HCT116 (cell line): Measurements from ENCODE around the gene GIMAP8. TPM values are rescaled to one million over a fixed set of nuclear protein-coding genes. Genes with fewer than 3 reads are reported as not detected.

Experiments
- ATAC-seq: fragments of 200-7000 bp; cut with Tn5 transposase; 2 replicates; pipeline ENCODE4 v1.9.1; 2020; ENCODE audit warnings: mild to moderate bottlenecking, moderate library complexity
- BruUV-seq: library from RNA; stranded (reverse); fragments of 400-500 nt; replicated peaks from 2 replicates; lab custom pipeline; 2021; lab: Mats Ljungman, UMichigan
- CTCF ChIA-PET: fragments of 300-600 bp; sonication (Branson Sonifier 250); formaldehyde crosslinking; loops from one replicate; lab custom pipeline; 2021; ENCODE audit warnings: antibody characterized with exemption; lab: Charles Lee
- POLR2A ChIA-PET: fragments of 300-600, 350-600 bp; sonication (Branson Sonifier 250); formaldehyde crosslinking; loops from one replicate; lab custom pipeline; 2021; ENCODE audit warnings: antibody characterized with exemption; lab: Charles Lee
- RAD21 ChIA-PET, 2 experiments: fragments of 300-600 bp; sonication (Branson Sonifier 250); formaldehyde crosslinking; loops; one replicate each; lab custom pipeline; 2023; ENCODE audit warnings: low total read pairs in 2 of 2; ENCODE audit not compliant: uncharacterized antibody in 2 of 2, unreplicated experiment in 2 of 2, low non-redundant PET in 1 of 2; lab: Charles Lee
- DNase-seq: peaks from one replicate; pipeline ENCODE4 v3.0.0-alpha.2; 2010; ENCODE audit warnings: low read depth, low spot score
- H2AFZ ChIP-seq: fragments of 200-600 bp; shearing (Covaris generic), sonication (generic); 2 replicates; pipeline ENCODE4 v1.6.1; 2017; ENCODE audit warnings: low read depth, mixed run types, mixed read lengths, antibody characterized with exemption, low read length; ENCODE audit not compliant: poor library complexity, severe bottlenecking
- H3K27ac ChIP-seq: 2 replicates; pipeline ENCODE4 v1.5.1; 2012; ENCODE audit warnings: low read depth, low read length
- H3K27me3 ChIP-seq: fragments of 200-600 bp; sonication (generic); 2 replicates; pipeline ENCODE4 v1.6.1; 2016; ENCODE audit warnings: mixed run types, low read length, mixed read lengths; ENCODE audit not compliant: insufficient read depth
- H3K36me3 ChIP-seq, 2 experiments: fragments of 200-500 bp in 1 of 2; fragments of 200-600 bp in 1 of 2; sonication (Bioruptor generic) in 1 of 2; sonication (generic) in 1 of 2; 2 replicates each; pipeline versions ENCODE4 v1.5.1 to v1.6.1; 2014 to 2016; ENCODE audit warnings: low read length in 2 of 2, inconsistent platforms in 1 of 2, mixed read lengths in 1 of 2, mixed run types in 1 of 2; ENCODE audit not compliant: insufficient read depth in 2 of 2, control insufficient read depth in 1 of 2
- H3K4me1 ChIP-seq, 2 experiments: fragments of 200-600 bp in 1 of 2; sonication (generic) in 1 of 2; 2 replicates each; pipeline versions ENCODE4 v1.5.1 to v1.6.1; 2012 to 2017; ENCODE audit warnings: low read length in 2 of 2, inconsistent platforms in 1 of 2, mild to moderate bottlenecking in 1 of 2, mixed read lengths in 1 of 2, mixed run types in 1 of 2, moderate library complexity in 1 of 2; ENCODE audit not compliant: insufficient read depth in 2 of 2, control insufficient read depth in 1 of 2
- H3K4me2 ChIP-seq: fragments of 200-600 bp; sonication (generic); 2 replicates; pipeline ENCODE4 v1.6.1; 2017; ENCODE audit warnings: mixed run types, low read length, mixed read lengths
- H3K4me3 ChIP-seq, 2 experiments: fragments of 200-600 bp in 1 of 2; sonication (generic) in 1 of 2; replicated peaks in 1 of 2; 2 replicates each; pipeline ENCODE4 v1.5.1; 2011 to 2016; ENCODE audit warnings: low read length in 2 of 2, control low read depth in 1 of 2, low read depth in 1 of 2, mild to moderate bottlenecking in 1 of 2, mixed read lengths in 1 of 2, mixed run types in 1 of 2
- H3K79me2 ChIP-seq: fragments of 200-600 bp; sonication (generic); 2 replicates; pipeline ENCODE4 v1.6.1; 2017; ENCODE audit warnings: mild to moderate bottlenecking, mixed run types, low read length, moderate library complexity, mixed read lengths; ENCODE audit not compliant: insufficient read depth
- H3K9ac ChIP-seq: fragments of 200-600 bp; sonication (generic); 2 replicates; pipeline ENCODE4 v1.6.1; 2016; ENCODE audit warnings: low read length, mixed read lengths
- H3K9me2 ChIP-seq: fragments of 200-600 bp; sonication (generic), shearing (Covaris generic); 2 replicates; pipeline ENCODE4 v1.6.1; 2017; ENCODE audit warnings: mixed run types, mild to moderate bottlenecking, moderate library complexity; ENCODE audit not compliant: insufficient read depth
- H3K9me3 ChIP-seq, 2 experiments: fragments of 200-500 bp in 1 of 2; fragments of 200-600 bp in 1 of 2; sonication (Bioruptor generic) in 1 of 2; sonication (generic) in 1 of 2; 2 replicates each; pipeline ENCODE4 v1.6.1; 2014 to 2017; ENCODE audit warnings: low read length in 2 of 2, mixed read lengths in 2 of 2, inconsistent platforms in 1 of 2, low read depth in 1 of 2, mild to moderate bottlenecking in 1 of 2, mixed run types in 1 of 2, moderate library complexity in 1 of 2; ENCODE audit not compliant: control insufficient read depth in 1 of 2, insufficient read depth in 1 of 2
- H4K20me1 ChIP-seq: fragments of 200-600 bp; sonication (generic), shearing (Covaris generic); 2 replicates; pipeline ENCODE4 v1.6.1; 2017; ENCODE audit warnings: mixed run types, mild to moderate bottlenecking, moderate library complexity; ENCODE audit not compliant: insufficient read depth
- CBX3 ChIP-seq: IDR thresholded peaks from 2 replicates; pipeline ENCODE4 v1.6.1; 2012; ENCODE audit warnings: low read depth
- CEBPB ChIP-seq: IDR thresholded peaks from 2 replicates; pipeline ENCODE4 v1.6.1; 2012; ENCODE audit warnings: low read depth
- EGR1 ChIP-seq: IDR thresholded peaks from 2 replicates; pipeline ENCODE4 v1.6.1; 2012; ENCODE audit warnings: low read depth
- ELF1 ChIP-seq: IDR thresholded peaks from 2 replicates; pipeline ENCODE4 v1.6.1; 2012; ENCODE audit warnings: low read depth, borderline replicate concordance
- EZH2 ChIP-seq: fragments of 200-600 bp; sonication (generic); IDR thresholded peaks from 2 replicates; pipeline ENCODE4 v1.6.1; 2017; ENCODE audit warnings: antibody characterized with exemption, mixed run types
- EZH2phosphoT487 ChIP-seq: fragments of 200-600 bp; IDR thresholded peaks from 2 replicates; pipeline ENCODE4 v1.6.1; 2018; ENCODE audit warnings: antibody characterized with exemption, borderline replicate concordance
- FOSL1 ChIP-seq: IDR thresholded peaks from 2 replicates; pipeline ENCODE4 v1.6.1; 2012; ENCODE audit warnings: low read depth
- POLR2A ChIP-seq: IDR thresholded peaks from 2 replicates; pipeline ENCODE4 v1.7.0; 2011; ENCODE audit warnings: borderline replicate concordance; ENCODE audit not compliant: insufficient read depth, insufficient read length; ENCODE audit errors: extremely low read depth
- POLR2AphosphoS5 ChIP-seq: IDR thresholded peaks from 2 replicates; pipeline ENCODE4 v1.6.1; 2011; ENCODE audit warnings: mild to moderate bottlenecking, low read depth, low read length, moderate library complexity
- RAD21 ChIP-seq: IDR thresholded peaks from 2 replicates; pipeline ENCODE4 v1.6.1; 2012; ENCODE audit warnings: low read depth, mild to moderate bottlenecking
- SIN3A ChIP-seq: IDR thresholded peaks from 2 replicates; pipeline ENCODE4 v1.6.1; 2012; ENCODE audit warnings: low read depth
- SRF ChIP-seq: IDR thresholded peaks from 2 replicates; pipeline ENCODE4 v1.6.1; 2012; ENCODE audit warnings: low read depth
- TCF7L2 ChIP-seq: IDR thresholded peaks from 2 replicates; pipeline ENCODE4 v1.7.0; 2011; ENCODE audit warnings: borderline replicate concordance, inconsistent platforms; ENCODE audit not compliant: insufficient read depth, insufficient read length; ENCODE audit errors: extremely low read depth
- YY1 ChIP-seq: IDR thresholded peaks from 2 replicates; pipeline ENCODE4 v1.6.1; 2011; ENCODE audit warnings: low read length, low read depth, moderate library complexity, mild to moderate bottlenecking; ENCODE audit not compliant: insufficient replicate concordance; ENCODE audit errors: extremely low read depth
- ZNF274 ChIP-seq: fragments of 200-500 bp; sonication (Bioruptor generic); IDR thresholded peaks from 2 replicates; pipeline ENCODE4 v1.6.1; 2014; ENCODE audit warnings: mild to moderate bottlenecking, low read depth, low read length, inconsistent platforms
- intact Hi-C: fragments of 100-400 bp; cut with micrococcal nuclease; formaldehyde crosslinking; loops from 2 replicates; pipeline ENCODE4 v1.10.0; 2022
- total RNA-seq: library from RNA; stranded (reverse); gene quantifications from one replicate; pipeline ENCODE4 v1.2.1, GENCODE V29; 2021; ENCODE audit not compliant: unreplicated experiment
- TF ChIP-seq, protein P1 (sequence below), 3 experiments: fragments of 200-600 bp in 1 of 3; sonication (generic) in 1 of 3; IDR thresholded peaks in 2 of 3; conservative IDR thresholded peaks in 1 of 3; 2 replicates each; pipeline ENCODE4 v1.5.1; 2012 to 2017; ENCODE audit warnings: low read depth in 2 of 3, low read length in 2 of 3, antibody characterized with exemption in 1 of 3, borderline replicate concordance in 1 of 3, control low read depth in 1 of 3, mild to moderate bottlenecking in 1 of 3, mixed read lengths in 1 of 3, mixed run types in 1 of 3, moderate library complexity in 1 of 3; ENCODE audit not compliant: insufficient read depth in 1 of 3
- TF ChIP-seq, protein P2 (sequence below): IDR thresholded peaks from 2 replicates; pipeline ENCODE4 v1.6.1; 2012
- TF ChIP-seq, protein P3 (sequence below): IDR thresholded peaks from 2 replicates; pipeline ENCODE4 v1.6.1; 2011; ENCODE audit warnings: mild to moderate bottlenecking, low read length, moderate library complexity; ENCODE audit not compliant: insufficient replicate concordance; ENCODE audit errors: extremely low read depth

The GIMAP8 gene
- total RNA-seq, 1 experiment from 2014 or later: 0.15 TPM

DNA sequence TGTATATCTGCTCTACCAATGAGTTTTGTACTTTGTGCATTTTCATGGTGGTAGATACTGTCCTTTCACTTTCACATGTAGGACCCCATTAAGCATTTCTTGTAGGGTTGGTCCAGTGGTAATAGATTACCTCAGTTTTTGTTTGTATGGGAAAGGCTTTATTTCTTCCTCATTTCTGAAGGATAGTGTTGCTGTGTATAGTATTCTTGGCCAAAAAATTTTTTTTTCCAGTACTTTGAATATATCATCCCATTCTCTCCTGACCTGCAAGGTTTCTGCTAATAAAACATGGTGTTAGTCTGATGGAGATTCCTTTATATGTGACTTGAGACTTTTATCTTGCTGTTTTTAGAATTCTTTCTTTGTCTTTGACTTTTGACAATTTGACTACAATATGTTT, 12.0 kb downstream of the GIMAP8 start:
- Histone ChIP-seq H3K4me1 (no peaks in the 10 kb centered on the region), H3K4me3 (no peak overlapping the region), H4K20me1 (no peaks in the 10 kb centered on the region), H2AFZ (no peak overlapping the region), H3K9me3 (no peaks in the 10 kb centered on the region), H3K4me2 (no peak overlapping the region), H3K9ac (no peak overlapping the region), H3K27me3 (peaks cover 19% of the 10 kb centered on the region; the same call in 1 of the 2 replicates), H3K27ac (no peak overlapping the region), H3K9me2 (no peaks in the 10 kb centered on the region), H3K36me3 (no peaks in the 10 kb centered on the region)
- ChIA-PET RAD21 (no interaction called here), CTCF (no interaction called here)
- intact Hi-C loops: no loop called here
- DNase-seq (no peak), ATAC-seq (no peak)
- no TSS peak for BruUV-seq
- TF ChIP-seq EZH2: no peak
- TF ChIP-seq POLR2A: no peak
- no peak for TF ChIP-seq ZNF274
- TF ChIP-seq, protein P1, sequence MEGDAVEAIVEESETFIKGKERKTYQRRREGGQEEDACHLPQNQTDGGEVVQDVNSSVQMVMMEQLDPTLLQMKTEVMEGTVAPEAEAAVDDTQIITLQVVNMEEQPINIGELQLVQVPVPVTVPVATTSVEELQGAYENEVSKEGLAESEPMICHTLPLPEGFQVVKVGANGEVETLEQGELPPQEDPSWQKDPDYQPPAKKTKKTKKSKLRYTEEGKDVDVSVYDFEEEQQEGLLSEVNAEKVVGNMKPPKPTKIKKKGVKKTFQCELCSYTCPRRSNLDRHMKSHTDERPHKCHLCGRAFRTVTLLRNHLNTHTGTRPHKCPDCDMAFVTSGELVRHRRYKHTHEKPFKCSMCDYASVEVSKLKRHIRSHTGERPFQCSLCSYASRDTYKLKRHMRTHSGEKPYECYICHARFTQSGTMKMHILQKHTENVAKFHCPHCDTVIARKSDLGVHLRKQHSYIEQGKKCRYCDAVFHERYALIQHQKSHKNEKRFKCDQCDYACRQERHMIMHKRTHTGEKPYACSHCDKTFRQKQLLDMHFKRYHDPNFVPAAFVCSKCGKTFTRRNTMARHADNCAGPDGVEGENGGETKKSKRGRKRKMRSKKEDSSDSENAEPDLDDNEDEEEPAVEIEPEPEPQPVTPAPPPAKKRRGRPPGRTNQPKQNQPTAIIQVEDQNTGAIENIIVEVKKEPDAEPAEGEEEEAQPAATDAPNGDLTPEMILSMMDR (IDR thresholded peaks at IDR 0.05 in 2 of 3, conservative IDR thresholded peaks at IDR 0.05 in 1 of 3; ENCODE audit: borderline replicate concordance in 1 of 3, insufficient read depth in 1 of 3, low read depth in 2 of 3, low read length in 2 of 3): no peak
- TF ChIP-seq YY1: no peak
- TF ChIP-seq TCF7L2: no peak
- no peak for TF ChIP-seq CEBPB
- TF ChIP-seq RAD21: no peak
- TF ChIP-seq POLR2AphosphoS5: no peak
- no peak for TF ChIP-seq EZH2phosphoT487
- TF ChIP-seq EGR1: no peak
- TF ChIP-seq FOSL1: no peak
- no peak for TF ChIP-seq SIN3A
- no peak for TF ChIP-seq SRF
- TF ChIP-seq, protein P2, sequence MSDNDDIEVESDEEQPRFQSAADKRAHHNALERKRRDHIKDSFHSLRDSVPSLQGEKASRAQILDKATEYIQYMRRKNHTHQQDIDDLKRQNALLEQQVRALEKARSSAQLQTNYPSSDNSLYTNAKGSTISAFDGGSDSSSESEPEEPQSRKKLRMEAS: no peak
- TF ChIP-seq ELF1: no peak
- TF ChIP-seq, protein P3, sequence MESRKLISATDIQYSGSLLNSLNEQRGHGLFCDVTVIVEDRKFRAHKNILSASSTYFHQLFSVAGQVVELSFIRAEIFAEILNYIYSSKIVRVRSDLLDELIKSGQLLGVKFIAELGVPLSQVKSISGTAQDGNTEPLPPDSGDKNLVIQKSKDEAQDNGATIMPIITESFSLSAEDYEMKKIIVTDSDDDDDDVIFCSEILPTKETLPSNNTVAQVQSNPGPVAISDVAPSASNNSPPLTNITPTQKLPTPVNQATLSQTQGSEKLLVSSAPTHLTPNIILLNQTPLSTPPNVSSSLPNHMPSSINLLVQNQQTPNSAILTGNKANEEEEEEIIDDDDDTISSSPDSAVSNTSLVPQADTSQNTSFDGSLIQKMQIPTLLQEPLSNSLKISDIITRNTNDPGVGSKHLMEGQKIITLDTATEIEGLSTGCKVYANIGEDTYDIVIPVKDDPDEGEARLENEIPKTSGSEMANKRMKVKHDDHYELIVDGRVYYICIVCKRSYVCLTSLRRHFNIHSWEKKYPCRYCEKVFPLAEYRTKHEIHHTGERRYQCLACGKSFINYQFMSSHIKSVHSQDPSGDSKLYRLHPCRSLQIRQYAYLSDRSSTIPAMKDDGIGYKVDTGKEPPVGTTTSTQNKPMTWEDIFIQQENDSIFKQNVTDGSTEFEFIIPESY: no peak
- TF ChIP-seq CBX3: no peak
- TF ChIP-seq, all 23 proteins: peak for 0
- H3K79me2 ChIP-seq: no peaks in the 10 kb centered on the region
- POLR2A ChIA-PET: no interaction called here
